GM18909 (cell line): ENCODE measurements around the gene APCDD1L.
"Not testable (repeated sequence)": the region's sequence is repeated elsewhere in the genome, so short reads cannot be mapped to it uniquely, and the experiment has no call there.

ENCODE experiments used
- ATAC-seq: cut with Tn5 transposase; IDR thresholded peaks from one replicate; pipeline ENCODE4 v1.9.1; 2021; ENCODE audit warnings: mild to moderate bottlenecking; ENCODE audit not compliant: unreplicated experiment, poor library complexity

Gene APCDD1L

GRCh38 chr20:58446960-58447265 is 68.3 kb downstream of the APCDD1L start:
- ATAC-seq = no peak

DNA sequence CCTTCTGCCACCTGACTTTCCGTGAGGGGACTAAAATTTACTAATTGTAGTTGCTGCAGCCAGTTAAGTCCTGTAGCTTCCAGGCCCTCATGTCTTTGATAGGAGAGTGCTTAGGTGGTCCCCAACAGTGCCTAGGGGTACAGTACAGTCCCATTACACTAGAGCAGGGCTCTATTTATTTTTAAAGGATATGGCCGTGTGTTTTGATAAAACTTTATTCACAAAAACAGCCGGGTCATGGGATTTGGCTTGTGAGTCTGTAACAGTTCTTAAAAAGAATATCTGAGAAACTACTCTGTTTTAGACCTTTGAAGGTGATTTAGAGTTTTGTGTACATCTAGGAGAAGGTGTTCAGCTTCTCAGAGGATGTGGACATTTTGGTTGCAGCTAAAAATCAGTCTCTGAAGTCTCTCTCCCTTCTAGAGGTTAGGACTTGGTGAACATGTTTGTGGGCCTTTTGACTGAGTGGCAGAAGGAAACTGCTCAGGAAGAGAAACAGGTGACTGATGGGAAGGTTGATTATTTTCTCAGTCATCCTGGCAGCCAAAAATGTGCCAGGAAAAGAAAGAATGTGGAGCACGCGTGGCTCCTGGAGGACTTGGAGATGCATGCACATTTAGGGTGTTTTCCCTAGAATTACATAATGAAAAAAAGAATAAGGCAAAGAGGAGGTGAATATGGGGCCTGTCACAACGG is 68.8 kb downstream of the APCDD1L start:
- no peak for ATAC-seq

- ATAC-seq = no peak
Observed at GRCh38 chr20:58444746-58445255, 70.4 kb downstream of the APCDD1L start.

GRCh38 chr20:58441723-58442122 is 73.5 kb downstream of the APCDD1L start:
- no peak for ATAC-seq

GRCh38 chr20:58440021-58440767 is 75.0 kb downstream of the APCDD1L start:
- no peak for ATAC-seq

DNA sequence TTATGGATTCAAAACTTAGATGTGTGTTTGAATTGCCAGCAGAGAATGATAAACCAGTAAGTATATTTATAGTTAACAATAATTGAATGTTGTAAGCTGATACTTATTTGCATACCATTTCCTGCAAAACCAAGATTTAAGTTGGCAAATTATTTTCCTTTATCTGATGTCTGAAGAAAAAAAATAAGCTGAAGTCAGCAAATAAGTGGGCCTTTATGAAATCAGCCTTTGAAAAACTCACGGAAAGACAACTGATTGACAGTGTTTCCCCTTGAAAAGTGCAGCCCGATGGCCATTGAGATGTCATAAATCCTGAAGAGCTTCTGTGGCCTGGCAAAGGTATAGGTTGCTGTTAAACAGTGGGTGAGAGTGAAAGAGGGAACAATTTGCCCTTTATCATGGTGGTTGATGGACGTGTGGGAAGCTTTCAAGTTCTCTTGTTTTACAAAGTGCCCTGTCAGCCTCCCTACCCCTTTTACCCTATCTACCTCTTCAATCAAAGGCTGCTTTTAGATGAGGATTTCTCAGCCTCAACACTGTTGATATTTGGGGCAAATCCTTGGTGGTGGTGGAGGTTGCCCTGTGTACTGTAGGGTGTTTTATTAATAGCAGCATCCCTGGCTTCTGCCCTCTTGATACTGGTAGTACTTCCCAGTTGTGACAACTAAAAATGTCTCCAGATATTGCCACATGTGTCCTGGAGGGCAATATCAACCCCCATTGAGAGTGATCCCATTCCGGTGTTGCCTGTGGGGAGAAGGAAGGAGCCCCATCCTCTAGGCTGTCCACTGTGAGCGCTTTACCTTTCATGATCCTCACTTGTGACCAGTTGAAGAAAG is 76.0 kb downstream of the APCDD1L start:
- no peak for ATAC-seq

- peak; percentile 81 for ATAC-seq
Observed at GRCh38 chr20:58436868-58437645, 78.1 kb downstream of the APCDD1L start.

- ATAC-seq = no peak
Observed at GRCh38 chr20:58435237-58435636, 80.0 kb downstream of the APCDD1L start.

DNA sequence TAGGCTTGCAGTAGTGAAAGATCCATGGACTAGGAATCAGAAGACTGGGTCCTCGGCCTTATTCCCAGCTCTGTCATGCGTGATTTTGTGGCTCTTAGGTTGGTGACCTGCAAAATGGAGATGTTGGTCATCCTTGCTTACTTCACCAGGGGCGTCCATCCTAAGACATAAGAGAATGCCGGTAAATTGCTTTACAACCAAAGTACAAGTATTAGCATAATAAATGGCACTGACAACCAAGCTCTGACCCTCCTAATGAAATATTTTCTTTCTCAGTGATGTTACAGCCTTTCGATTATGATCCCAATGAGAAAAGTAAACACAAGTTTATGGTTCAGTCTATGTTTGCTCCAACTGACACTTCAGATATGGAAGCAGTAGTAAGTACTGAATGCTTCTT is 80.9 kb downstream of the APCDD1L start:
- ATAC-seq = no peak

- ATAC-seq = no peak
Observed at GRCh38 chr20:58433759-58434158, 81.4 kb downstream of the APCDD1L start.

DNA sequence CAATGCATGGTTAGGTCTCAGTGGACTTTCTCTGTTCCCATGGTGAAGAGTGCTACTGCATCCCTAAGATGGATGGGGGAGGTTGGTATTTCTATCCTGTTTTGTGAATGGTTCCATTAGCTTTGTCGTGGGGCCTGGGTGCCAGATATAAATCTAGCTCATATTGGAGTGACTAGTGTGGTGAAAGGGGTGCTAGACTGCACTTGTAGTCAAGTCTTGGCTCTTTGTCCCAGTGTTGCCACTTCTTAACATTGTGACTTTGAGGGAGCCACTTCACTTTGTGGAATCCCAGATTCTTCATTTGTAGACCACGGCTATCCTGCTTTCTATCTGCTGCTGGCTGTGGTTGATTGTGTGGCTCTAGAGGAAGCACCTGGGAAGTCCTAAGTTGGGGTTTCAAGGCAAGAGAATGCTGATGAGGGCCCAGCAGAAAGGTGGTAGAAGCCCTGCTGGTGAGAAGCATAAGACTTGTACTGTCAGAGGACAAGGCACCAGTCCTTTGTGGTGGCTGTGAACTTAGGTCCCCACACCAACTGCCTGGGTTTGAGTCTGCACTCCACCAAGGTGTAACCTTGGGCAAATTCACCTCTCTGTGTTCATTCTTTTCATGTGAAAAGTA is 82.1 kb downstream of the APCDD1L start:
- no peak for ATAC-seq

- ATAC-seq = no peak
Observed at GRCh38 chr20:58432186-58432954, 82.8 kb downstream of the APCDD1L start.

DNA sequence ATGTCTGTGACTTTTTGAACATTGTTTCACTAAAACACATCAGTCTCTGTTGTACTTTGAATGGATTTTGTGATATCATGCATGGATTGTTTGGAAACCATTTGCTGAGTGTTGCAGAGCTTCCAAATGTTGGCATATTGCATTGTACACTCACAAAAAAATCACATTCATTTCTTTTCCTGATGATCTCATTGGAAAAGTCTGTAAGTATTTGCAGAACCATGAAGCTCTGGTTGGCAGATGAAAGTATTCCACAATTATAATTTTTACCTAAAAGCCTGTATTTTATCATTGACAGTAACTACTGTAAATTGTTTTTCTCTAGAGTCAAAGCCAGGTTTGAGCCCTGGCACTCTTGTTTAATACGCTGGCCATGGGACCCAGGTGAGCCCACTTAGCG is 84.1 kb downstream of the APCDD1L start:
- no peak for ATAC-seq

GRCh38 chr20:58429303-58429702 is 85.9 kb downstream of the APCDD1L start:
- no peak for ATAC-seq

DNA sequence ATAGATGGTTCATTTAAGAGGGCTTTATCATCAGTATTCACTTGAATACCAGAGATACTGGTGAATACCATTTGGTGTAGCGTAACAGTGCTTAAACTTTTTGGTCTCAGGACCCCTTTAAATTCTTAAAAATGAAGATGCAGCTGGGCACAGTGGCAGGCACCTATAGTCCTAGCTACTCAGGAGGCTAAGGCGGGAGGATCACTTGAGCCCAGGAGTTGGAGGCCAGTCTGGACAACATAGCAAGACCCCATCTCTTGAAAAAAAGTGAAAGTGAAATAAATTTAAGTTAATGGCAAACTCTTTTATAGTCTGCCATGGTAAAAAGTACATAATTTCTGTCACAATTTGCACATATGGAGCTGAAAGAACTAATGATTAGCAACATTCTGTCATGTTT is 86.8 kb downstream of the APCDD1L start:
- ATAC-seq = no peak

- ATAC-seq = not testable (repeated sequence)
Observed at GRCh38 chr20:58427571-58427970, 87.6 kb downstream of the APCDD1L start.

DNA sequence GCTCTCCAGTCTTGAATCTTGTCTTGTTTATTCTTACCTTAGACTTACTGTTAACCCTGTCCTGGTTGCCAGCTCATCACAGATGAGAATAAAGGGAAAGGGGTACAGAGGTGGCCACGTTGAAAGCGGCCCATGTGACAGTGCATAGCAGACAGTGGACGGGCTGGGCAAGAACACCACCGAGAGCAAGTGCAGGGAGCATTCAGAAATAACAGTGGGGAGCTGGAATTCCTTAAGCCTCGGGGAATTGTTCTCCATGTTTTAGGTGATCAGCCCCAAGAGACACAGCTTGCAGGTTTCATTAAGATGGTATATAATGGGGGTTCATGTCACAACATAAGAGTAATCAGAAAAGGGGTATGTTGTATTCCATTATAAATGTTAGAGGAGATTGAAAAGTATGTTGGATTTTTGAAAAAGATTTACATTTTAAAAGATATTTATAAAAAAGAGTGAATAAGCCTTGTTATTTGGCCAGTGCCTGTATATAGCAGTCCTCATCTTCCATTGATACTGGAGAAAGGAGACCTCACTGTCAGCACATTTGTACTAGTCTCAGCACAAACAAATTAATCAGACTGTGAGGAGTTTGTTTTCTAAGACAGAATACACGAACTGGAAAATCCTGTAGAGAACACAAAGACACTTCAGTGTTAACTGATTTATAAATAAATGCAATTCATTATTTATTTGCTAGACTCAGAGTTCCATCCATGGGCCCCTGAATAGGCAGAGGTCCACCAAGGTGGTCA is 90.8 kb downstream of the APCDD1L start:
- no peak for ATAC-seq

GRCh38 chr20:58421497-58421850 is 93.7 kb downstream of the APCDD1L start:
- no peak for ATAC-seq
